Uterus (tissue), 2 donors: ENCODE data around the gene ETHE1.

Experiments used
- CTCF ChIP-seq, 4 experiments: fragments of 200-600 bp in 2 of 4; fragments of 450-650 bp in 2 of 4; sonication (generic) in 2 of 4; IDR thresholded peaks; one replicate each; pipeline ENCODE4 v1.5.1; 2016 to 2019; ENCODE audit warnings: antibody characterized with exemption in 4 of 4, mild to moderate bottlenecking in 2 of 4, moderate library complexity in 1 of 4
- POLR2A ChIP-seq, 2 donors: fragments of 450-650 bp; IDR thresholded peaks; one replicate each; pipeline ENCODE4 v1.6.1; 2016; ENCODE audit warnings: antibody characterized with exemption in 2 of 2, mild to moderate bottlenecking in 1 of 2, moderate library complexity in 1 of 2

GRCh38 chr19:43489979-43490599 is 36.9 kb downstream of the ETHE1 start:
- no peak for TF ChIP-seq POLR2A (IDR thresholded peaks at IDR 0.05)
- no peak for TF ChIP-seq CTCF (IDR thresholded peaks at IDR 0.05)
